Fibroblast of skin of abdomen (primary cell): ENCODE results near the gene RAF1.
"Not testable (repeated sequence)": the region's sequence is repeated elsewhere in the genome, so short reads cannot be mapped to it uniquely, and the experiment has no call there.

Experiments used
- DNase-seq: peaks from one replicate; pipeline ENCODE4 v3.0.0-alpha.2; 2013

Gene RAF1

GRCh38 chr3:12675115-12675810 lies 11.3 kb upstream of the RAF1 start:
- DNase-seq = no peak

DNA sequence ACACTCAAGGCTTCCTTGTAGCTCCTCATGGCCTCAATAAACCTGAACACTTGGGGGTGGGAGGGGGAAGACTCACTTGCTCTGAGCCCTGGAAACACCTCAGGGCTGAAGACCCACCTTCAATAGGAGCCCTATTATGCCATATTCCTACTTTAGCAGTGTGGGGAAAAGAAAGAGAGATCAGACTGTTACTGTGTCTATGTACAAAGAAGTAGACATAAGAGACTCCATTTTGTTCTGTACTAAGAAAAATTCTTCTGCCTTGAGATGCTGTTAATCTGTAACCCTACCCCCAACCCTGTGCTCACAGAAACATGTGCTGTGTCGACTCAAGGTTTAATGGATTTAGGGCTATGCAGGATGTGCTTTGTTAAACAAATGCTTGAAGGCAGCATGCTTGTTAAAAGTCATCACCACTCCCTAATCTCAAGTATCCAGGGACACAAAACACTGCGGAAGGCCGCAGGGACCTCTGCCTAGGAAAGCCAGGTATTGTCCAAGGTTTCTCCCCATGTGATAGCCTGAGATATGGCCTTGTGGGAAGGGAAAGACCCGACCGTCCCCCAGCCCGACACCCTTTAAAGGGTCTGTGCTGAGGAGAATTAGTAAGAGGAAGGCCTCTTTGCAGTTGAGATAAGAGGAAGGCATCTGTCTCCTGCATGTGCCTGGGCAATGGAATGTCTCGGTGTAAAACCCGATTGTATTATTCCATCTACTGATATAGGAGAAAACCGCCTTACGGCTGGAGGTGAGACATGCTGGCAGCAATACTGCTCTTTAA lies 10.2 kb upstream of the RAF1 start:
- DNase-seq = not testable (repeated sequence)

DNA sequence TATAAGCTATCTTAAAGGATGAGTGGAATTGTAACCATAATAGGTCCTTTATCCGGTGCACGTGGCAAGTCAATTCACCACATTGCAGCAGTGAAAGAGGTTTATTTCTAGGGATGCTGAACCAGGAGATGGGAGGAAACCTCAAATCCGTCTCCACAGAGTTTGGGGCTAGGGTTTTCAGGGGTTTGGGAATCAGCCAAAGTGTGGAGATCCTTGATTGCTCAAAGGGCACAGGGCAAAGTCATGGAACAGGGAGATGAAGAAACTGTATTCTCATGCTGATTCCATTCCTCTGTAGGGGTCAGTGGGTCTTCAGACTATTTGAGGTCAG lies 7.2 kb upstream of the RAF1 start:
- no peak for DNase-seq

DNA sequence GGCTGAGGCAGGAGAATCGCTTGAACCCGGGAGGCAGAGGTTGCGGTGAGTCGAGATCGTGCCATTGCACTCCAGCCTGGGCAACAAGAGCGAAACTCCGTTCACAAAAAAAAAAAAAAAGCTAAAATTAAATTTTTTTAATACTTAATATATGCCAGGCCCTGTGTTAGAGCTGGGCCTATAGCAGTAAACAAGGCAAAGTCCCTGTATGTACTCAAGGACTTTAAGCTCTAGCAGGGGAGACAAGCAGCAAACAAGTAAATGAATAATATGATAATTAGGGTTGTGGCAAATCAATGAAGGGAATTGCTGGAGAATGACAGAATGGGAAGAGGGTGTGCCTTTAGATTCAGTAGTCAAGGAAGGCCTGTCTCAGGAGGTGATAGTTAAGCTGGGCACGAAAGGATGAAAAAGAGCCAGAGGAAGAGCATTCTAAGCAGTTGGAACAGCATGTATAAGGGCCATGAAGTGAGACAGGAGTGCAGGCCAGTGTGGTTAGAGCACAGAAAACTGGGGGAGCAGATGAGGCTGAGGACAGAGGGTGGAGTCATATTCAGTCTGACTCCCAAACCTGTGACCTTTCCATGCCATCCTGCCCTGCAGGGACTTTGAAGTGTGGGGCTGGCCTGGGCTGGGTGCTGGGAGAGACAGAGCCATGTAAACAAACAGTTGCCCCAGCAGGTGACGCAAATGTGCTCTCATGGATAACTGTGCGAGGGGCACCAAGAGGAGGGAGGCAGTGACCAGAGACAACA lies 6.6 kb upstream of the RAF1 start:
- DNase-seq = no peak

DNA sequence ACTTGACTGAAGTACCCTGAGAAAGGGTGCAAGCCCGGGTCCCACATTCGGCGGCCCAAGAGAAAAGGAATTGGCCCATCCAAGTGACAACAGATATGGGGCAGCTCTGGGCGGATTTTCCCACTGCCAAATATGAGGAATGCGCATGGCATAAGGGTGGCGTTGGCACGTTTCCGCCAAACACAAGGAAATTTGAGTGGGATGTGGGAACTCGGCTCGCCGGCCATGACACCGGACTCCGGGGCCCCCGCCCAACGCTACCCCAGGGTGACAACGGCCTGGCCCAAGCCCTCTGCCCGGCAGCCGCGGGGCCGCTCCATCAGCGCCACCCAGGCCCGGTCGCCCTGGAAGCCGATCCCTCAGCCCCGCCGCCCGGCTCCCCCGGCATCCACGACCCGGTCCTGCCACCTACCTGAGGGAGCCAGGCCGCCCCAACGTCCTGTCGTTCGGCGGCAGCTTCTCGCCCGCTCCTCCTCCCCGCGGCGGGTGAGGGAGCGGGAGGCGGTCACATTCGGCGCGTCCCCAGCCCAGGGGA lies 449 bp downstream of the RAF1 start:
- no peak for DNase-seq

- DNase-seq = no peak
Observed at GRCh38 chr3:12662593-12663400, 1.1 kb downstream of the RAF1 start.

DNA sequence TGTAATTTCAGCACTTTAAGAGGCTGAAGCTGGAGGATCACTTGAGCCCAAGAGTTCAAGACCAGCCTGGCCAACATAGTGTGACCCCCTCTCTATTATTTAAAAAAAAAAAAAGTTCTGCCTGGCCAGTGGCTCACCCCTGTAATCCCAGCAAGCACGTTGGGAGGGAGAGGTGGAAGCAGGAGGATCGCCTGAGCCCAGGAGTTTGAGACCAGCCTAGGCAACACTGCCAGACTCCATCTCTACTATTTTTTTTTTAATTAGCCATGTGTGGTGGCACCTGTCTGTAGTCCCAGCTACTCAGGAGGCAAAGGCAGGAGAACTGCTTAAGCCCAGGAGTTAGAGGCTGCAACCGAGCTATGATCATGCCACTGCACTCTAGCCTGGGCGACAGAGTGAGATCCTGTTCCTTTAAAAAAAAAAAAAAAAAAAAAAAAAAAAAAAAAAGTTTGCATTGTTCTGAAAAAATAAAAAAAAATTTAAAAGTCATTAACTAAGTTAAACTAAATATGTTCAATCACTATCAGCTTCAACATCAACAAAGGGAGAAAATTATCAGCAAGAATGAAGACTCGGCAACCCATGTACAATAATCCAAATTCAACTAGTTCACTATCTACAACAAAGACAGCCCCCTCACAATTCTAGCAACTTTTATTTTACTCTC lies 1.9 kb downstream of the RAF1 start:
- DNase-seq = no peak

GRCh38 chr3:12661375-12661774 lies 2.5 kb downstream of the RAF1 start:
- DNase-seq = not testable (repeated sequence)

GRCh38 chr3:12660196-12660595 lies 3.7 kb downstream of the RAF1 start:
- no peak for DNase-seq

DNA sequence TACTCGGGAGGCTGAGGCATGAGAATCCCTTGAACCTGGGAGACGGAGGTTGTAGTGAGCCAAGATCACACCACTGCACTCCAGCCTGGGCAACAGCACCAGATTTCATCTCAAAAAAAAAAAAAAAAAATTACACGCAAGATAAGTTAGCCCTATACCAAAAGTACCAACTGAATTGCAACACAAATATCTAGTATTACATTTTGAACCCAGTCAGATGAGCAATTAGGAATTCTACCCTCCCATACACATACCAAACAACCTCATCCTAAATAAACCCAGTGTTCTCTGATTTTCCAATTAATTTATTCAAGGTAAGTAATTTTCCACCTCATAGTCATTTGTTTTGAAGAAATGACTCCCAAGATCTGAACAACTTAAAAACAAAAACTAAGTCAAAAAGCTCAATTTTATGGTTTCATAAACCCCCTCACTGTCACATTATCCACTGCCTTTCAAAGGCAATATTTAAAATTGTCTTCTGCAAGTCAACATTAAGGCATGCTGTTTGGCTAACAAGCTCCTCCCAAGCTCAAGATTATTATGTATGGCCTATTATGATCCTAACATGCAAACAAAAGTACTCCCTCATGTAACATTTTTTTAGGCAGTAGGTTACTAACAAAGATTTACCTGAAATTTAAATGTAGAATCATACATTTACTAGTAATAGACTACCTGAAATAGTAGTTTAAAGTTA lies 4.5 kb downstream of the RAF1 start:
- no peak for DNase-seq

- DNase-seq = peak; percentile 91
Observed at GRCh38 chr3:12658593-12659058, 5.3 kb downstream of the RAF1 start.

DNA sequence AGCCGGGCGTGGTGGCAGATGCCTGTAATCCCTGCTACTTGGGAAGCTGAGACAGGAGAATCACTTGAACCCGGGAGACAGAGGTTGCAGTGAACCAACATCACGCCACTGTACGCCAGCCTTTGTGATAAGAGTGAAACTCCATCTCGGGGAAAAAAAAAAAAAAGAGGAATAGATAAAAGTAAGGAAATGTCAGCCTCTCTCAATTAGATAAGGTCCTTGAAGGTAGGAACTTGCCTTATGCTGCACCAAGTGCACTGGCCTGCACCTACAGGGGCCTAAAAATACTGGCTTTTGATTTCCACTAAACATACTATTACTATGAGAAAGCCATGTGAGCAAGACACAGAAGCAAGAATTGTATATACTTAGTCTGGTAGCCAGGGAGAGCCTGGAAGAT lies 7.1 kb downstream of the RAF1 start:
- DNase-seq = no peak

DNA sequence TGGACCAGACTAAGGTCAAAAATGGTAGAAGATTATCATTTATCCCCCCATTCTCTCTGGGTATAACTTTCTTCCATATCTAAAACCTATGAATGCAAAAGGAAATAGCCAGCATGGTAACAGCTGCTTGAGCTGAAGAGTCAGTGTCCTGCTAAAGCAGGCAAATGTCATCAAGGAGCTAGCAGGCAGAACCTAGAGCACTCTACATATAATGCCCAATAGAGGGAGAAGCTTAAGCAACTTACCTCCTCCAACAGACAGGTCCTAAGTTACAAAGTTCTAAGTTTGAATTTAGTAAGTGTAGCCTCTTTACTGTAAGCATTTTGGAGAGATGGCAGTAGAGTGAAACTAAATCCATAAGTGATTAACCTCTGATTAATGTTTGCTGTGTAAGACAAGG lies 7.7 kb downstream of the RAF1 start:
- DNase-seq = no peak

DNA sequence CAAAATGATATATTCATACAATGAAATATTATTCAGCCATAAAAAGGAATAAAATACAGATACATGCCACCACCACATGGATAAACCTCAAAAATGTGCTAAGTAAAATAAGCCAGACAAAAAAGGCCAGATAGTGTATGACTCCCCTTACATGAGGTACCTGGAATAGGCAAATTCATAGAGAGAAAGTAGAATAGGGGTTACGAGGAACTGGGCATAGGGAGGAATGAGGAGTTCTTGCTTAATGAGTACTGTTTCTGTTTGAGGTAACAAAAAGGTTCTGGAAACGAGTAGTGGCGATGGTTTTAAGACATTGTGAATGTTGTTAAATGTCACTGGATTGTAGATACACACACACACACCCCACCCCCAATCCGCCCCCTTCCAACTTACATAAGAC lies 8.2 kb downstream of the RAF1 start:
- DNase-seq = no peak

GRCh38 chr3:12653747-12654146 lies 10.2 kb downstream of the RAF1 start:
- no peak for DNase-seq

DNA sequence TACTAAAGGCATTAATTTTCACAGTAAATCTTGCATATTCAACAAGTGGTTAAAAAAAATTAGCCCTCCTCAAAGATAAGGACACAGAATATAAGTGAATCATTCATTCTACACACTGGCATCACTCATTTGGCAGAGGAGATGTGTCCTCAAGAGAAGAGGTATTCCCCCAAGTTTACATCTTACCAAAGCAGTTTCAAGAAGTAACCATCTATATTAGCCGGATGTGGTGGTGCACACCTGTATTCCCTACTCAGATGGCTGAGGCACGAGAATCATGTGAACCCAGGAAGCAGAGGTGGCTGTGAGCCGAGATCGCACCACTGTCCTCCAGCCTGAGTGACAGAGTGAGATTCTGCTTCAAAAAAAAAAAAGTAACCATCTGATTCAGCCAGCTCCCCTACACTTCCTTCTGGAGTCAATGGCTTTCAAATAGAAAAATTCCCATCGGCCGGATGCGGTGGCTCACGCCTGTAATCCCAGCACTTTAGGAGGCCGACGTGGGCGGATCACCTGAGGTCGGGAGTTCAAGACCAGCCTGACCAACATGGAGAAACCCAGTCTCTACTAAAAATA lies 15.4 kb downstream of the RAF1 start:
- DNase-seq = no peak

DNA sequence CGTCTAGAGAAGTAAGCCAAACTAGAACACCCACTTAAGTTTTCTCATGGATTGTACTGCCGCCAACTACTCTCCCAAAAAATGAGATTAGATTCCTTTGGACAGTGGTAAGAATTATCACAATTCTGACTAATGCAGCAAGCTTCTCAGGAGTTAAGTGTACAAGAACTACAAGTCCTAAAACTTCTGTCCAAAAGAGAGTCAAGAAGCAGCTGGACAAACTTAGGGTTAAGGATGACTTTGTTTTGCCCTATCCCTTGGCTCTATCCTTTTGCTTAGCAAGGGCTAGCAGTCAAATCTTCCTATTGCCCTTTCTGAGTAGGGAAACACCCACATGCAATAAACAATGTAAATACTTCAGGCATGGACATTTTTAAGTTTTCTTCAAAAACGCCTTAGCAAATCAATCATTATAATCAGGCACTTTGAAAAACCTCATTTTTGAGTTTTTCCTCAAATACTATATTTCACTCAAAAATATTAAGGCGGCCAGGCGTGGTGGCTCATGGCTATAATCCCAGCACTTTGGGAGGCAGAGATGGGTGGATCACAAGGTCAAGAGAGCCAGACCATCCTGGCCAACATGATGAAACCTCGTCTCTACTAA lies 19.5 kb downstream of the RAF1 start:
- peak; percentile 73 for DNase-seq

DNA sequence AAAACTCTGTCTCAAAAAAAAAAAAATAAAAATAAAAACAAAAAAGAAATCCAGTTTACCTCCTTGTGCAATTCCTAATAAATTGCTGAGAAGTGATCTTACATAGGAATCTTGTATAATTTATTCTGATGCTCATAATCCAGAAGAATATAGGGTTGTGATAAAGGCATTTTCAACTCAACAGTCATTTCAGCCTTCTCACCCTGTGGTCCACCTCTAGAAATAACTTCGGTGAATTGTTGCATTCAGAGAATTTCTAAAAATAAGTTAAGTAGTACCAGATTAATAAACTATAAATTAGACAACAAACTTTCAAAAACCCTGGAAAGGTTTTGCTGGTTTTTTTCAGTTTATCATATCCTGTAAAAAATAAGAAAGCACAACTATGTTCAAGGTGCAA lies 20.2 kb downstream of the RAF1 start:
- no peak for DNase-seq

DNA sequence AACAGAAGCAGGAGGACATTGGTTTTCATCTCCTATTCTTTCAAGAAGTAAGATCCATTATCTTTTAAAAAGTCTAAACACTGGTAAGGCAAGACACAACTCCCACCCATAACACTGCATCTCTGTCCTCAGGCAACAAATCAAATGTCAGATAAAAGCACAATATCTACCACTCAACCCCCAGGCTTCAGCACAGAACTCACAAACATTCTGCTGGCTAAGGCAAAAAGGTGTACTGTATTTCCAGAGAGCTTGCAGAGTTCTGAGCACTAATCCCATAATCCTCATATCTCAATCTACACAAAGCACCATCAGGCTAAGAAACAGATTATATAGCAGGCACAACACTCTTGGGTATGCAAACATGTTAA lies 20.9 kb downstream of the RAF1 start:
- no peak for DNase-seq

DNA sequence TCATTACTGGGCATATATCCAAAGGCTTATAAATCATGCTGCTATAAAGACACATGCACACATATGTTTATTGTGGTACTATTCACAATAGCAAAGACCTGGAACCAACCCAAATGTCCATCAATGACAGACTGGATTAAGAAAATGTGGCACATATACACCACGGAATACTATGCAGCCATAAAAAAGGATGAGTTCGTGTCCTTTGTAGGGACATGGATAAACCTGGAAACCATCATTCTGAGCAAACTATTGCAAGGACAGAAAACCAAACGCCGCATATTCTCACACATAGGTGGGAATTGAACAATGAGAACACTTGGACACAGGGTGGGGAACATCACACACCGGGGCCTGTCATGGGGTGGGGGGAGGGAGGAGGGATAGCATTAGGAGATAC lies 23.1 kb downstream of the RAF1 start:
- not testable (repeated sequence) for DNase-seq
